Transverse colon (tissue), 3 donors: Measurements from ENCODE around the gene SCN4A.

Source experiments
- CTCF ChIP-seq, 5 experiments: fragments of 200-600 bp in 3 of 5; fragments of 450-650 bp in 2 of 5; sonication (generic) in 3 of 5; IDR thresholded peaks; 1 replicate in 2 of 5; 2 replicates in 3 of 5; pipeline ENCODE4 v1.5.1; 2016 to 2017; ENCODE audit warnings: antibody characterized with exemption in 5 of 5, inconsistent platforms in 3 of 5, mild to moderate bottlenecking in 2 of 5, moderate library complexity in 1 of 5
- EP300 ChIP-seq: sonication (generic); formaldehyde crosslinking; IDR thresholded peaks from one replicate; pipeline ENCODE4 v1.6.1; 2017; ENCODE audit warnings: antibody characterized with exemption, low read depth

- TF ChIP-seq EP300, result no peak
- TF ChIP-seq CTCF (IDR thresholded peaks at IDR 0.05), result no peak
Measured at GRCh38 chr17:63988741-63989621, 16.3 kb upstream of the SCN4A start.
